ELR (cell line): ENCODE results near the gene PMEPA1.
A peak's percentile ranks its signal among the peaks of the same experiment; 100 is the strongest.

Experiments used
- DNase-seq: peaks from one replicate; pipeline ENCODE4 v3.0.0-alpha.2; 2015; ENCODE audit warnings: low read depth

PMEPA1 gene

GRCh38 chr20:57605878-57606277 is 103.9 kb downstream of the PMEPA1 start:
- no peak for DNase-seq

- no peak for DNase-seq
Observed at GRCh38 chr20:57605045-57605444, 104.8 kb downstream of the PMEPA1 start.

- DNase-seq: no peak
Observed at GRCh38 chr20:57603120-57603519, 106.7 kb downstream of the PMEPA1 start.

GRCh38 chr20:57601737-57602136 is 108.1 kb downstream of the PMEPA1 start:
- no peak for DNase-seq

GRCh38 chr20:57601211-57601570 is 108.6 kb downstream of the PMEPA1 start:
- DNase-seq: peak; percentile 68

- DNase-seq: peak; percentile 48
Observed at GRCh38 chr20:57600320-57601210, 109.2 kb downstream of the PMEPA1 start.

- no peak for DNase-seq
Observed at GRCh38 chr20:57598491-57598890, 111.3 kb downstream of the PMEPA1 start.
